PC-3 (cell line): ENCODE data around the gene SH3GL3.

Experiments
- EZH2 ChIP-seq: fragments of 300-600 bp; sonication (generic); IDR thresholded peaks from one replicate; pipeline ENCODE4 v1.6.1; 2017; ENCODE audit warnings: antibody characterized with exemption, mild to moderate bottlenecking, low read length; ENCODE audit not compliant: unreplicated experiment
- EZH2phosphoT487 ChIP-seq: fragments of 300-600 bp; sonication (generic); IDR thresholded peaks from 2 replicates; pipeline ENCODE4 v1.6.1; 2018; ENCODE audit warnings: mild to moderate bottlenecking, antibody characterized with exemption, low read length, borderline replicate concordance
- TF ChIP-seq, protein P1 (sequence below): fragments of 300-600 bp; sonication (generic); conservative IDR thresholded peaks from 2 replicates; pipeline ENCODE4 v1.5.1; 2017; ENCODE audit warnings: antibody characterized with exemption, low read depth, mild to moderate bottlenecking, low read length

DNA sequence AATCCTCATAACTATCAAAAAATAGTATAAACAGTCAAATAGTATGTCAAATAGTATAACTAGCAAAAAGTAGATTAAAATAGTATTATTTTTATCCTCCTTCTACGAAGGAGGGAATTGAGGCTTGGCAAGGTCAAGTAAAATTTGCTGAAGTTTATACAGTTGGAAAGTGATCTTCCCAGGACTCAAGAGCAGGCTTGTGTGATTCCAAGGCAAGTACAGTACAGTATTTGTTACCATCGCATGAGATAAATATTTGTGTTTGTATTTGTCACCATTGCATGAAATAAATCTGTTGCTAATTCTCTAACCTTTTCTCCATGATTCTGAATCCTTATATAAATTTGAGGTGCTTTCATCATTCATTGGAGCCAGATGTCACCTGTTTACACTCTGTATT is 28.9 kb downstream of the SH3GL3 start:
- TF ChIP-seq, protein P1, sequence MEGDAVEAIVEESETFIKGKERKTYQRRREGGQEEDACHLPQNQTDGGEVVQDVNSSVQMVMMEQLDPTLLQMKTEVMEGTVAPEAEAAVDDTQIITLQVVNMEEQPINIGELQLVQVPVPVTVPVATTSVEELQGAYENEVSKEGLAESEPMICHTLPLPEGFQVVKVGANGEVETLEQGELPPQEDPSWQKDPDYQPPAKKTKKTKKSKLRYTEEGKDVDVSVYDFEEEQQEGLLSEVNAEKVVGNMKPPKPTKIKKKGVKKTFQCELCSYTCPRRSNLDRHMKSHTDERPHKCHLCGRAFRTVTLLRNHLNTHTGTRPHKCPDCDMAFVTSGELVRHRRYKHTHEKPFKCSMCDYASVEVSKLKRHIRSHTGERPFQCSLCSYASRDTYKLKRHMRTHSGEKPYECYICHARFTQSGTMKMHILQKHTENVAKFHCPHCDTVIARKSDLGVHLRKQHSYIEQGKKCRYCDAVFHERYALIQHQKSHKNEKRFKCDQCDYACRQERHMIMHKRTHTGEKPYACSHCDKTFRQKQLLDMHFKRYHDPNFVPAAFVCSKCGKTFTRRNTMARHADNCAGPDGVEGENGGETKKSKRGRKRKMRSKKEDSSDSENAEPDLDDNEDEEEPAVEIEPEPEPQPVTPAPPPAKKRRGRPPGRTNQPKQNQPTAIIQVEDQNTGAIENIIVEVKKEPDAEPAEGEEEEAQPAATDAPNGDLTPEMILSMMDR: no peak
- TF ChIP-seq EZH2: no peak
- no peak for TF ChIP-seq EZH2phosphoT487
